Progenitor cell of endocrine pancreas (in vitro differentiated cells): ENCODE results near the gene PRKN. TPM values are rescaled to one million over a fixed set of nuclear protein-coding genes. Genes with fewer than 3 reads are reported as not detected.

Experiments
- DNase-seq: peaks from one replicate; pipeline ENCODE4 v3.0.0; 2021; ENCODE audit warnings: low spot score; ENCODE audit not compliant: unreplicated experiment
- H3K27ac Mint-ChIP-seq: 2 replicates; pipeline ENCODE4 v1.8.0; 2021; ENCODE audit warnings: mild to moderate bottlenecking, moderate library complexity, mixed read lengths
- H3K27me3 Mint-ChIP-seq: 2 replicates; pipeline ENCODE4 v1.8.0; 2021; ENCODE audit warnings: mixed read lengths
- H3K36me3 Mint-ChIP-seq: 2 replicates; pipeline ENCODE4 v1.8.0; 2022; ENCODE audit warnings: mixed read lengths; ENCODE audit not compliant: insufficient read depth
- H3K4me1 Mint-ChIP-seq: 2 replicates; pipeline ENCODE4 v1.8.0; 2021; ENCODE audit warnings: low read depth, mixed read lengths
- H3K4me3 Mint-ChIP-seq: 2 replicates; pipeline ENCODE4 v1.8.0; 2021; ENCODE audit warnings: low read depth, mild to moderate bottlenecking, moderate library complexity, mixed read lengths
- H3K9me3 Mint-ChIP-seq: 2 replicates; pipeline ENCODE4 v1.8.0; 2021; ENCODE audit warnings: low read depth, mixed read lengths
- CTCF ChIP-seq: fragments of 200-600 bp; sonication (generic); IDR thresholded peaks from one replicate; pipeline ENCODE4 v1.5.0; 2021; ENCODE audit warnings: antibody characterized with exemption, mild to moderate bottlenecking; ENCODE audit not compliant: unreplicated experiment
- total RNA-seq: library from RNA; stranded (reverse); gene quantifications from 2 replicates; pipeline ENCODE4 v1.2.1, GENCODE V29; 2021

PRKN gene
- total RNA-seq, 1 donor from 2014 or later = 4.6 TPM

- Mint-ChIP-seq H3K36me3 (no peaks in the 10 kb centered on the region), H3K4me1 (peaks cover 2% of the 10 kb centered on the region), H3K27ac (no peak overlapping the region), H3K9me3 (no peaks in the 10 kb centered on the region), H3K27me3 (peaks cover 29% of the 10 kb centered on the region), H3K4me3 (no peak overlapping the region)
- no peak for TF ChIP-seq CTCF
- no peak for DNase-seq
Observed at GRCh38 chr6:161963181-161963580, 764.4 kb downstream of the PRKN start.

GRCh38 chr6:161961796-161962195, 765.8 kb downstream of the PRKN start:
- H3K27me3 Mint-ChIP-seq = peaks cover 29% of the 10 kb centered on the region
- no peaks in the 10 kb centered on the region for H3K36me3 Mint-ChIP-seq
- H3K9me3 Mint-ChIP-seq = no peaks in the 10 kb centered on the region
- no peak overlapping the region for H3K27ac Mint-ChIP-seq
- no peak for TF ChIP-seq CTCF
- DNase-seq = no peak
- peaks cover 2% of the 10 kb centered on the region for H3K4me1 Mint-ChIP-seq
- H3K4me3 Mint-ChIP-seq = no peak overlapping the region

GRCh38 chr6:161961046-161961445, 766.5 kb downstream of the PRKN start:
- Mint-ChIP-seq H3K9me3 (no peaks in the 10 kb centered on the region), H3K4me1 (peaks cover 2% of the 10 kb centered on the region)

GRCh38 chr6:161959072-161959471, 768.5 kb downstream of the PRKN start:
- H3K27me3 Mint-ChIP-seq = peaks cover 29% of the 10 kb centered on the region
- no peak overlapping the region for H3K4me3 Mint-ChIP-seq
- H3K9me3 Mint-ChIP-seq = no peaks in the 10 kb centered on the region
- peaks cover 2% of the 10 kb centered on the region for H3K4me1 Mint-ChIP-seq
- DNase-seq = no peak
- H3K27ac Mint-ChIP-seq = no peak overlapping the region
- H3K36me3 Mint-ChIP-seq = no peaks in the 10 kb centered on the region
- TF ChIP-seq CTCF = no peak

More at GRCh38 chr6:161961046-161961445, 766.5 kb downstream of the PRKN start:
- H3K4me3 Mint-ChIP-seq = no peak overlapping the region
- no peak overlapping the region for H3K27ac Mint-ChIP-seq
- H3K27me3 Mint-ChIP-seq = peaks cover 29% of the 10 kb centered on the region
- TF ChIP-seq CTCF = no peak
- H3K36me3 Mint-ChIP-seq = no peaks in the 10 kb centered on the region
- no peak for DNase-seq

- no peaks in the 10 kb centered on the region for H3K36me3 Mint-ChIP-seq
- DNase-seq = no peak
- no peak overlapping the region for H3K4me3 Mint-ChIP-seq
- peaks cover 2% of the 10 kb centered on the region for H3K9me3 Mint-ChIP-seq
- TF ChIP-seq CTCF = no peak
- H3K27me3 Mint-ChIP-seq = peaks cover 14% of the 10 kb centered on the region
- H3K4me1 Mint-ChIP-seq = no peaks in the 10 kb centered on the region
- no peak overlapping the region for H3K27ac Mint-ChIP-seq
Observed at GRCh38 chr6:161956082-161956481, 771.5 kb downstream of the PRKN start.
